GM19239 (cell line): Measurements from ENCODE around the gene TNFRSF14.

Experiments used
- DNase-seq: peaks from one replicate; pipeline ENCODE4 v3.0.0; 2011; ENCODE audit warnings: low spot score; ENCODE audit not compliant: insufficient read length
- FAIRE-seq: peaks from 2 replicates; lab custom pipeline; 2011; peaks lifted over from hg19 to GRCh38; lab: Jason Lieb, UNC

Gene TNFRSF14

DNA sequence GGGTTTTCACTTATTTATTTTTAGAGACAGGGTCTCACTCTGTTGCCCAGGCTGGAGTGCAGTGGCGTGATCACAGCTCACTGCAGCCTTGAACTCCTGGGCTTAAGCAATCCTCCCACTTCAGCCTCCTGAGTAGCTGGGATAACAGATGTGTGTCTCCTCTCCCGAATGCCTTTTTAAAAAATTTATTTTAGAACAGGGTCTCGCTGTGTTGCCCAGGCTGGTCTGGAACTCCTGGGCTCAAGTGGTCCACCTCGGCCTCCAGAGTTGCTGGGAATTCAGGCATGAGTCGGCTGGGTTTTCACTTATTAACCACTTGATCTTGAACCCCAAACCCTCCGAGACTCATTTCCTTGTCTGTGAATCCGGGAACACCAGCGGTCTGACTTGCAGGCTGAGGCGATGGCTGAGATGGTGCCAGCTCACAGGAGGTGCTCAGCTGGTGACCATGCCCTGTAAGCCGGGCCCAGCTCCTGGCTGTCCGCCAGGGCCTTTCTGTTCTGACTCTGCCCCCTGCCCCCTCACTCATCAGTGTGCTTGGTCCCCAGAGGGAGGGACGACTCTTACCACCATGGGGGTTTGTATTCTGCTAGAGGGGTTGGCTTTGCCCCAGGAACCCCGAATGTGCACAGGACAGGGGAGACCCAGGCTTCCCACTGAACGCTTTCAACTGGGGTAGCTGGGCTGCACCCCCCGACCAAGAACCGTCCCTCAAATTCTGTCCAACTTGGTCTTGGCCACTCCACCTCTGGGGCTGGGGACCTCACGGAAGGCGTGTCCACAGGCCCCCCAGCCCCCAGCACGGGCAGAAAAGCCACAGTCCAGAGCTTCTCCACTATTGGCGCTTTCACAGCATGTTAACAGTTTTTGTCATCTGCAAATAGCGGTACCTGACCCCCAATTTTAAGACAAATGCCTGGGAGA is 54.1 kb downstream of the TNFRSF14 start:
- FAIRE-seq: no peak
- no peak for DNase-seq

DNA sequence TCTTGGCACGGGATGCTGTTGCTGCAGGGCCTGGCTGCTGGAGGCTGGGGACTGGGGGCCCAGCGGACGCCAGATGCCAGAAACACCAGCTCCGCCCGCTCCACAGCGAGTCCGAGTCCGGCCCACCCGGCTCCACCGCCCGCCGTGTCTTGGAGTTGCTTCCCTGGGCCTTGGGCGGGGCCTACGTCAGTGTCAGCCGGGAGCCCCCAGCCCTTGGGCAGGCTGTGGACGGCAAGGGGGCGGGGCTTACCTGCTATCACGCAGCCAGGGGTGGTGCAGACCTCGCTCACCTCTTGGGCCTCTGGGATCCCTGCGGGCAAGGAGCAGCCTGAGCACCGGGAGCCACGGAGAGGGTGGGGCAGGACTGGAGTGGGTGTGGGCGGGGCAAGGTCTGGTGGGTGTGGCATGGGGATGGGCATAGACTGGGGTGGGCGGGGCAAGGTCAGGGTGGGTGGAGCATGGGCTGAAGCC is 54.9 kb downstream of the TNFRSF14 start:
- no peak for FAIRE-seq

DNA sequence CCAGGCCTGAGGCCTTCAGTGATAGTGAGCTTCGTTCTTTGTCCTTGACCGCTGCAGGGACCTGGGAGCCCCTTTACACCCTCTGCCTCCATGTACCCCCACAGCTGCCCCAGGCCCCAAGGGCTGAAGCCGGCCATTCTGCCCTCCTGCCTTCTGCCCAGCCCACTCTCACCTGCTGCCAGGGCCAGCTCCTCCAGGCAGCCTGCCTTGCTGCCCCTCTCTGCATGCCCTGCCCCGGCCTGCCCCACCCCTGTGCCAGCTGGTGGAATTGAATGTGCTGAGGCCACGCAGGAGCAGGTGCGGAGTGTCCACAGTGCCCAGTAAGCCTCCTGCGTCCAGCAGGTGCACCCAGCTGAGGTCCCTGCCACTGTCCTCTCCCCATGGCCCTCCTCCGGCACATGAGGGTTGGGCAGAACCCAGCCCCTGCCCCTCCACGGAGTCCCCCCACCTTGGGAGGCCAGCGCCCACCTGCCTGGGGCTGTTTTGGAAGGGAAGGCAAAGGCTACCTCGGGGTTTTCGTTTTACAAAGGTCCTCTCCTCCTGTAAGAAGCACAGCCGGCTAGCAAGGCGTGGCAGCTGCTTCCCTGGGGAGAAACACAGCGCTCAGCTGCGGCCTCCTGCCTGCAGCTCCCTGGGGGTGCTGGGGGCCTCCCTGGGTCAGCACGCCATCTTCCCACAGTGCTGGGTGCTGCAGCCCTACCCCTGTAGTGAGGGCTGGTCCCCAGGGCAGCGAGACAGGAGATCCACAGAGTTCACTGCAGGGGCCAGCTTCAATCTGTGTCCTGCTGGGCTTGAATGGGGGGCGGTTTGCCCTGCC is 55.7 kb downstream of the TNFRSF14 start:
- FAIRE-seq: no peak
- no peak for DNase-seq

More for the DNA sequence above, 54.9 kb downstream of the TNFRSF14 start:
- no peak for DNase-seq

DNA sequence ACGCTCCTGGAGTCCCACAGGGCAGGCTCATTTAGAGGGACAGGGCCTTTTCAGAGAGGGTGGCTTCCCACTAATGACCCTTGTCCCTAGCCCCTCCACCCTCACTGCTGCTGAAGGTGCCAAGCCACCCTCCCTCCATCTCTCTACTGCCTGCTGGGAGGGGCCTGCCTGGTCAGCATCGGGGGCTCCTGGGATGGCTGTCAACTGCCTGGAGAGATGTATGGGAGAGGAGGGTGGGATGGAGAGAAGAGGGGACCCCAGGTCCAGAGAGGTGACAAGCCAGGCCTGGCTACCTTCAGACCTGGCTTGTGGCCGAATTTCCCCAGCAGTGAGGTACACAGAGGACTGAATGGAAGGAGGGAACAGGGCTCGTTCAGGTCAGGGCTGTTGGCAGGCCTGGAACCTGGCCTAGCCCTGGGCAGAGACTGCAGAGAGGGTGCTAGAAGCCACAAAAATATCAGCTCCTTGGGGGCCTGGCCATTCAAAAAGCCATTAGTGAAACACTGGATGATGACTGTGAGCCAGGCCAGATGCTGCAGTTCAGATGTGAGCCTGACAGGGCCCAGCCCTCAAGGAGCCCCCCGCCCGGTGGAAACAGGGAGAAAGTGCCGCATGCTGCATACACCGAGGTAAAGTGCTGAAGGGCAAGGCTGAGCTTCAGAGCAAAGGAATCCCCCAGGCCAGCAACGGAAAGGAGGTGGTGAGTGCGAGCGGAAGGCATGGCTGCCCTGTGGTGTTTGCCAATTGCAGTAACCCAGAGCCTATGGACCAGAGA is 56.6 kb downstream of the TNFRSF14 start:
- DNase-seq (no peak), FAIRE-seq (no peak)
